ELF-1 (cell line): ENCODE data around the gene TBX20.
"Not testable (repeated sequence)": the region's sequence is repeated elsewhere in the genome, so short reads cannot be mapped to it uniquely, and the experiment has no call there.

ENCODE experiments used
- DNase-seq: peaks from one replicate; pipeline ENCODE4 v3.0.0-alpha.2; 2016; ENCODE audit warnings: low read depth, low spot score

The TBX20 gene

DNA sequence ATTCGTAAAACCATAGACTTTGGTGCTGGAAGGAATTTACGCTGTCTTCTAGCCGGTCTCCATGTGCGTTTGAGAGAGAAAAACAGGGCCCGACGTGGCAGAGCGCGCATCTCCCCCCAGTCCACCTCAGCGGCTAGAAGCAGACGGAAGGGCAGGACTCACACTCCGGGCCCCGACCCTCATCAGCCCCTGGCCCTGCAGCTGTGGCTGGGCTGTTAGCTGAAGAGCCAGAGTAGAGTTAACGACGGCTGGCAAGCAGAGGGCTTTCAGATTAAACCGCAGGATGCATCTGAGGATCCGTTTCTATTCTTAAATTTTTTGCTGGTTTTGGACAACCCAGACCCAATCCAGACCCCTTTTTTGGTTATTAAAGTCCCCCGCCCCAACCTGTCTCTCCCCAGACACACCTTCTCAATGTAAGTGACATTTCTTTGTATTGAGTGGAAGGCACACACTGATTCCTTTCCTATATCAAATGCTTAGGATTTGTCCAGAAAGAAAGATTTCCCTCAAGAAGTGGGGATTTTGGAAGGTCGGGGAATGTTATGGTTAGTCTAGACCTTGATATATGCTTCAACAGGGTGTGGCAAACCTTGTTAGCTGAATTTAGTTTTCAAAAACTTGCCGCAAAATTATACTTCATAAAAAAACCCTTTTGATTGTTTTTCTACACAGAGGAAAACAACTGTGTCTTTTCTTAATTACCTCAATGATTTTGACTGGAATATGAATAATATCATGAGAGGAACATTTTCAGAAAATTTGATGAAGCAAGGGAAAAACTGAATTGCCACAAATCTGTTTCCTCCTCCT, 1.7 kb upstream of the TBX20 start:
- DNase-seq = peak; percentile 56

DNA sequence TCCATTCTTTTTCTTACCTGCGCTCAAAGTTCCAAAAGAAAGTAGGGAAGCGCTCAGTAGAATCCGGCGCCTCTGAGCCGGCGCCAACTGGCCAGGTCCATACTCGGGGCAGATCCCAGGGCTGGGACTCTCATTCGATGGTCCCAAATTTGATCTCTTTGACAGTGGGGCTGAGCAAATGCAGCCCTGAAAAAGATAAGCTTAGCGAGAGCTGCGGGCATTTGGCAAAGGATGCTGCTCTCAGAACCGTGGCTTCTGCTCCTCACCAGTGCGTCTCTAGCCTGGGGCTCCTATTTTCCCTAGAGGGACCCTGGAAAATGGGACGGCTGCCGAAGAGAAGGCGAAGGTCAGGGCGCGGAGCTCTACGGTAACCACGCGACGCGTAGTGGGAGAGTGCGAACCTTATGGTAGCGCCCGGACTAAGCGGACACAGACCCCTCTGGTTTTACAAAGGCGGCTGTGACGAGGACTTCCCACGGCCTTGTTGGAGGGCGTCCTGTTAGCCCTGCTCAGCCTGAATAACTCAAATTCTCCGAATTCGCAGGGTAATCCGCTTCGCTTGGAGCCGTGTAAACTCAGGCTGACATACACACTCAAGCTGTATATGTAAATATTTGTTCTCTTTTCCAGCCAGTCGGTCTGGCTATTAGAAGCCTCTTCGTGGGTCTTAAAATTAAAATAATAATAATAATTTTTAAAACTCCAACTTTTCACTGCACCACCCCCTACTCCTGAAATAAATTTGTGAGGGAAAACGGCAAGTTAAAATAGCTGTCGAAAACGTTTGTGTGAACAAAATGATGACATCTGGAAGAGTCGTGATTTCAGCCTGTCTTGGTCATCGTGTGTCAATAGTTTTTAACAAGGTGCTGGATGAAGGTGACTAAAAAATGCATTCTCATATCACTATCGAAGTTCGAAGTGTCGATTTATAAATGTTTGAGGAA, 869 bp upstream of the TBX20 start:
- DNase-seq = peak; percentile 73

DNA sequence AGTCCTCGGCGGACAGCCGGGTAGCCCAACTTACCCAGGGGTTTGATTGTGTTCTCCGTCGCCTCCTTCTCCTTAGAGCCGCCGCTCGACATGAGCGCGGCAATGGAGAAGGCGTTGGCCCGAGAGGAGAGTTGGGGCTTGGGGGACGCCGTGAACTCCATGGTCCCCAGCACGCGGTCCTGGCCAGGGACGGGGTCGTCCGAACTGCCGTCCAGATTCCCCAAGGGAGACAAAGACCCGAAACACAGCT, 515 bp downstream of the TBX20 start:
- peak; percentile 56 for DNase-seq

DNA sequence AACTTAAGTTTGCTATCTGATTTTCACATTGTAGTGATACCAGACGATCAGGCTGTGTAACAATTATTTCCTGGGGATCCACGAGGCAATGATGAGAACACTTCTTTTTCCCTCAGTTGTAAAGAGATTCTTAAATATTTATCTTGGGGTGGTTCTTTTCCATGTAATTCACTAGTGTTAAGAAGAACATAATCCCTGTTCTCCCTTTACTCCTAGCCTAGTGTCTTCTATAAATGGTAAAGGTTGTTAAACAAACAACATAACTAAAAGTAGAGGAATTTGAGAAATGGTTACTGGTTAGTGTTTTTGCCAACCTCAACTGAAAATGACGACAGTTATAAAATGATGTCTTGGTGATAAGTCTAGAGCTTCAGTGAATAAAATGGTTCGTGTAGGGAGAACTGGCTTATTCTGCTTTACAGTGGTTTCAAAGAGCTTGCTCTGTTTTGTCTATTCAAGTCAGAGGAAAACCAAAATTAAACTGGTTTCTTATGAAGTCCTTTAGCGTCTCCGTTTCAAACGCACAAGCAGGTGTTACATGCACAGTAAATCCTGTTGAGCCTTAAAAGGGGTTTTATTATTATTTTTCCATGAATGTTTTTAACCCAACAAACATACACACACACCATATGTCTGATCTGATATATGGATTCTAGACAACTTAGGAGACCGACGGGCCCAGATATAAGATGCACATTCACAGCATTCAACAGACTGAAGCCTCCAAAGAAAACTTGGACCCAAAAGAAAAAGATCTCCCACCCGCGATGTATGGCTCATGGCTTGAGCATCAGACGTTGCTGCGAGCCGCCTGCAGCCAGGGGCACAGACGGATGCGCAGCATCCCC, 1.1 kb downstream of the TBX20 start:
- no peak for DNase-seq

DNA sequence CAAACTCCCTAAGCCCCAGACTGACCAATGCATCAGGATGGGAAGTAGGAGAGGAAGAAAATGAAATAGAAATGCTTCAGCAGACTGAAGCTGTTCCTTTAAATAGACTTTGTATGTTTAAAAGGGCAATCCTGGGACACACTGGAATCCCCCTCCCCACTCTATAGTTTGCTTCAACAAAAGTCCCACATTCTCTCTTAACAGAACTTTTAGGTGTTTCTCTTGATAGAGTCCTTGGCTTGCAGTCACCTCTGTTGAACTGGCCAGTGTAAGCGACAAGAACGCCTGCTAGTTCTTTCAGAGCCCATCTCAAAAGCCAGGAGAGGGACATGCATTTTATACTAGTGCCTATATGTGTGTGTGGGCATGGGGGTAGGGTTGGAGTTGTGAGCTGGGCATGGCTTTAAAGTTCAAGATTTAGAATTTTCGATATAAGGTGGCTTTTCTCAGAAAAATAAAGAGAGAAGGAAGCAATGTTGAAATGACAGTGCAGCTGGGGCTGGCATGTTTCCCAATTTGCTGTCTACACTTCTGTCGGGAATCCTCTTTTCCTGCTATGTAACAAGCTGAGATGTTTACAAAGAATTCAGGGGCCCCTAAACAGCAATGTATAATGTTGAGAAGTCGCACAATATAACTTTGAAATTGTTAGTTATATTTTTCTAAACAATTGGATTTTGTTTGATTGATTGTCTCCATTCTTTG, 2.1 kb downstream of the TBX20 start:
- DNase-seq = no peak

DNA sequence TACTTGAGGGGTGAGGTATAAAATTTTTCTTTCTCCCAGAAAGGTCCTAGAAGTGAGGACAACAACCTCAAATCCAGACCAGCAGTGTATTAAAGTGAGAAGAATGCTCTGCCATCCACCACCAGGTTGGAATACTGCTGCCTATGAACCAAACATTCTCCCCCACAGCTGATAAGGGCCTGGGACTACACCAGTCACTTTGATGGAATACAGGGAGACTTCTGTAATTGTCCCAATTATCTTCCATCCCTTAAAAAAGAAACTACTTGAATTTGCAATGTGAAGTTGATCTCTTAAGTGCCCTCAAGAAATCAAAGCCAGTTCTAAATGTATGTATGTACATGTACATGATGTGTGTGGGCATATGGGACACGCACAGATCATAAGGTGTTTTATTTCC, 3.0 kb downstream of the TBX20 start:
- no peak for DNase-seq

DNA sequence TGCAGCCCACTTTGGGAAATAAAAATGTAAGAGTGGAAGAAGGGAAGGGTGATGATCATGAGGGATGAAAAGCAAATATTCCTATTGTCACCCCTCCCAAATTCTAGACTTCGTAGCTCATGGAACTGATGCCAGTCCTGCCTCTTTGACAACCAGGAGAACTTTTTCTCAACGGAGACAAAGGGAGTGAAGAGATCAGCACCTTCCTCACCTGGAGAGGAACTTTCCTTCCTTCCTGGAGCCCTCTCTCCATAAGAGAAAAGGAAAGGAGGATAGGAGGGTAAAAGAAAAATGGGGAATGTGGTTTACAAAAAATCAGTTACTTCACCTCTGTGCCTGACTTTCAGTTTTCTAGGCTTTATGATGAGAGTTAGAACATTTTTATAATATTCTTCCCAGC, 3.4 kb downstream of the TBX20 start:
- no peak for DNase-seq

DNA sequence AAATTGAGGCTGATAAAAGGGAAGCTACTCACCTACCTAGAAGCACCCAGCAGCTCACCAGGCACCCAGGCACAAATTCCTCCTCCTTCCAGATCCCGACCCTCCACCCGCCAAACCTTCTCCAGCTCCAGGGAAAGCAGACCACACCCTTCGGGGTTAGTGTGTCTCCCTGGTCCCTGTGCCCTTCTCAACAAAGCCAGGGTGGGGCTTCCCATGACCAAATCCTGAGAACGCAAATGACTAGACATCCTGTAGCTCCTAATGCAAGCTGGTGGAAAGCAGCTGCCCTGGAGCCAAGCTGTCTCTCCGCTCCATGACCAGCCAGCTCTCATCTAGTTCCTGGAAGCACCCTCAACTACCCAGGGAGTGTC, 4.4 kb downstream of the TBX20 start:
- peak; percentile 54 for DNase-seq

DNA sequence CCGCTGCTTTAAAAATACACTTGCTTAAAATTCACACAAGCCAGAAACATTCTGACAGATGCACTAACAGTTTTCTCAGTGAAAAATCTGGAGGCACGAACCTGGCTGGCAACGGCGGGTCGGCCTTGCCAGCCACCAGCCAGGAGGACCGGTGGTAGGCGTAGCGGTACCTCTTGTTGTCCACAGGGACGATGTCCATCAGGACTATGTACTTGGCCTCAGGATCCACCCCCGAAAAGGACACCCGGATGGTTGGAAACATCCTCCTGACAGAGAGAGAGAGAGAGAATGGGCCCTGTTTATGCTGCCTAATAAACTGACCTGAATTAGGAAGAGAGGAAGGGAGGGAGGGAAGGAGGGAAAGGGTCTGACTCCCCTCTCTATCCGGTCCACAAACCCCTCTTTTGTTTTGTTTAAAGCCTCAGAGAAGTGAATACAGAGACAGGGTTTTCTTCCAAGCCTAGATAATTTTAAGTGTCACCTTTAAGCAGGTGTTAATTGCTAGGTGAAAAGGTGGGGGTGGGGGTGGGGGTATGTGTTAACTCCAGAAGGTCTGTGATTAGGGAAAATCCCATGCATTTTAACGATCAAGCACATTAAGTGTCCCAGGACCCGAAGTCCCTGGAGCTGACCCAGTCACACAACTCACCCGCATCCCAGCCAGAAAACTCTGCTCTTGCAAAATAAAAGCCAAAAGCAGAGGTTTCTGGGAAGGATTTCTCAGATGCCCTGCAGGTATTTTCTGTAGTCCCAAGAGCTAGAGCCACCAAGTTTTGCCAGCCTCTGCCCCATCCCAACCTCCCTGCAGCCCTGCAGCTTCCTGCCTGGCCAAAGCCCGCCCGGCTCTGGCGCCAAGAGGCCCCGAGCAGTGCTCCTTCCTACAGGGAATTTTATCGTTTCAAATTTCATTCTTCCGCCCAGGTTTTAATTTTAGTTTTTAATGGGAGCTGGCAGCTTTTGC, 5.0 kb downstream of the TBX20 start:
- peak; percentile 57 for DNase-seq

DNA sequence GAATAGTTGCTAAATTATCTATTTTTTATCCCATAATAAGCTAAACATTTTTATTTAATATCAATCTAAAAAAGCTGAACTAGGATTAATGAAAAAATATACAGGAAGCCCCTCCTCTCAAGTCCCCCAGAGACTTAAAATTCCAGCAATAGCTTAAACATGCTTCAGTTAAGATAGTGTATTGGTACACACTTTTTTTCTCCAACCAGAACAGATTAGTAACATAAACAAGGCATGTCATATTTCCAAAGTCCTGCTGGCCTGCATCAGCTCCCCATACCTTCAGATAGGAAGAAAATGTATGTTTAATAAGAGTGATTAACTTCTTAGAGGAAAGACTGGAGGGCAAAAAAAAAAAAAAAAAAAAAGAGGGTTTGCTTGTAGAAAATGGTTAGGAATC, 7.1 kb downstream of the TBX20 start:
- DNase-seq = no peak

DNA sequence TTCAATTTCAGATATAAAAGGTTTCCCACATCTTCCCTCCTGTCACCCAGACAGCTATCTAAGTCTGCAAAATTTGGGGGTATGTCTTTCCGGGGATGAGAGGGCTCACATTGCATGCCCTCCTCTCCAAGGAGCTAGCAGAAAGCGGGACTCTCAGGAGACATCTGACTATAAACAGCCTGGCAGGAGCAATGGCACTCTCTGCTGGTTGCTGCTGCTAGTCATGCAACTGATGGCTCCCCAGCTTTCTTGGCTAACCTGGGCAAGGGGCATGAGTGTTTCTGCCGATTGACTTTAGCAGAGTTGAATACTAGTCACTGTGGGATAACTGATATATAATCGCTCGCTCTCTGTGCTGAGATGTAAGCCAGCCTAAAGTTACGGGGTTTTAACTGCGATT, 12.0 kb downstream of the TBX20 start:
- DNase-seq = no peak

DNA sequence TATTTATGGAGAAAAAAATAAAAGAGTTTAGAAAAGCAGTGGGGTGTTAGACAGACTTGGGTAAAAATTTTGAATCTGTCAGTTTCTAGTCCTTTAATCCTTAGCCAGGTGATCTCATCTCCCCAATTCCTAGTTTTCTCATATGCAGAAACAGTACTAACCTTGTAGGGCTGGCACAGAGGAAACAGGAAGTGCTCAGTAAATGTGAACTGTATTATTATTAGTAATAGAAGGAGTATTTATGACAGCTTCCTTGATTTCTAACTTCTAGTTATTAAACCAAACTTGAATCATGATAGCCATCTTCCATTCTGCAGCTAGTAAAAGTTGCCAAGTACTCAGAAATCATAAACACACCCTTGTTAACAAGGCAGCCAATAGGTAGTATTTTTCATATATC, 12.5 kb downstream of the TBX20 start:
- no peak for DNase-seq

DNA sequence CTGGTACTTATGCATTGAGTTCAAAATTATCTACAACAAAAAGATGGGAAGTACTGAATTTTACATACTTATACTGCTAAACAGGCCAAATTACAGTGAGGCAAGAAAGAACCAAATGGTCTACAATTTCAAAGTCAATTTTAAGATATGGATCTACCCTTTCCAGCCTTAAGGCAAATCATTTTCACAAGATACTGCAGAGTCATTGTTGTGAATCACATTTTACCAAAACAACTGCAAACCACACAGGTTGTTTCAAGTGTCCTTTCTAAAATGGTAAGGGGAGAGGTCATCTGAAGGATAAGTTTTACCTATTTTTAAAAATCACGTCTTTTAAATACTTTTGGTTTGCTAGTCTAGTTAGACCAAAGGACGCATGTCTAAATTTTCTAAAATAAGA, 12.9 kb downstream of the TBX20 start:
- DNase-seq = not testable (repeated sequence)

DNA sequence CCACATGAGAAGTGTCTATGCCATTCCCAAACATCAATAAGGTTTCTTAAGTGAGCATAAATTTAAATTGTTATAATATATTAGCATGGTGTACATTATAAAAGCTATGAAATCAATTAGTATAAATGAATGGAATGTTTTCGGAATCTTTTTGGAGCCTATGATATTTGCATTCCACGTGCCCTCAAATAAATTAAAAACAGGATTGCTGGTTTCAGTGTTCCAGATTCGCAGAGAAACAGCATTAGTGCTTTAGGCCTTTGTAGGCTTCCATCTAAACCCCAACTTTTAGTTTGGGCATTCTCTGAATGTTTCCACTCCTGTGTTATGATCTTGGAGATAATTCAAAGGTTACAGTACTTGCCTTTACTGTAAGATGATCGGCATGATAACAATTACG, 15.4 kb downstream of the TBX20 start:
- not testable (repeated sequence) for DNase-seq

DNA sequence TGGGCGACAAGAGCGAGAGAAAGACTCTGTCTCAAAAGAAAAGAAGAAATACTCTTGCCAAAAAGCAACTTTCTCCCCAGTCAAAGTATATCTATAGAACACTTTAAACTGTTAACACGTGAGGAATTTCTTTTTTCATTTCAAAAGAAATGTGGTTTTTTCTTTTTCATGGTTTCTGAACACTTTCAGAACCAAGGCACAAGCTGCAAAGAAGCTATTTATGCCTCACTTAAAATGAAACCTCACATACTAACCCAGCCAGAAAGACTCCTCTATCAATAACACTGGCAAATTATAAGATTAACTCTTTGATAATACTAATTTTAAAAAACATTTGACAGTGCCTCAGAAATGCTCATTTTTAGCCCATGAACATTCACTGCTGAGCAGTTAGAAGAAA, 20.9 kb downstream of the TBX20 start:
- no peak for DNase-seq

DNA sequence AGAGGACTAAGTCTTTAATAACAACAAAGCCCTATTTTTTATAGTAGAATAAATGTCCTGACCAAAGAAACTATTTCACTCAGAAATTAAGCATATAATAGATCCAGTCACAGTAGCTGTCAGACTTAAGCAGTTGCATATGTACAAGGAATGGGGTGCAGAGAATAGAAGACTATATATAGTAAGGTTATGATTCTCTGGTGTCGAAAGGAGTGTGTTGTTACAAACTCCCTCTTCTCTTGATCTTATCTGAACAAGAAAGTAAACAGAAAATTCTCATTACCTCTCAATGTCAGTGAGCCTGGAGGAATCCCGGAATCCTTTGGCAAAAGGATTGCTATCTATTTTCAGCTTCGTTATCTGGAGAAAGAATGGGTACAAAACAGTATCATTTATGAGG, 22.7 kb downstream of the TBX20 start:
- DNase-seq = not testable (repeated sequence)

DNA sequence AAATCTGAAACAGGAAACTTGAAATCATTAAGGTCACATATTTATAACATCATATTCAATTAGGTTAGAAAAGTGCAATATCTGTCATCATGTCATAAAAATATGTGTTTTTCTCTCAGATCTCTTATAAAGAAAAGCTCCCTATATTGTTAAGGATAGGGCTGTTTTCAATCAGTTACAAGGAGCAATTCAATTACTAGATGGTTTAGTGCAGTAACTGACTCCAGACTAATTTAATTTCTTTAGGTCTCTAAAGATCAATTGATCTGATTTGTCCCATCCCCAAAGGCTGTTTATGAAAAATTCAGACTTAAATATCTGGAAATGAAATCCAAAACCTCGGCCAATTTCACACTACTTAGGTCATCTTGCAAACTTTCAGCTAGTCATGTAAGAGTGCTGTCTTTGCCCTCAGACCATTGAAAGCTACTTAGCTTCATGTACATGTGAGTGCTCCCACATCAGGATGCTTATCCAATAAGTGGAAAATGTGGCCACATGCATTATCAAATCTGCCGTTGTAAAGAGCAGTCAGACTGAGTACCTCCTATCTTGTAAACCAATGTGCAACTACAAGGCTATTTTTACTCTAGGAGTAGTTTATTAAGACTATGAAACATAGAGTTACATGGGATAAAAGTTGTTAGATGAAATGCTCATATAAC, 24.7 kb downstream of the TBX20 start:
- DNase-seq = not testable (repeated sequence)

DNA sequence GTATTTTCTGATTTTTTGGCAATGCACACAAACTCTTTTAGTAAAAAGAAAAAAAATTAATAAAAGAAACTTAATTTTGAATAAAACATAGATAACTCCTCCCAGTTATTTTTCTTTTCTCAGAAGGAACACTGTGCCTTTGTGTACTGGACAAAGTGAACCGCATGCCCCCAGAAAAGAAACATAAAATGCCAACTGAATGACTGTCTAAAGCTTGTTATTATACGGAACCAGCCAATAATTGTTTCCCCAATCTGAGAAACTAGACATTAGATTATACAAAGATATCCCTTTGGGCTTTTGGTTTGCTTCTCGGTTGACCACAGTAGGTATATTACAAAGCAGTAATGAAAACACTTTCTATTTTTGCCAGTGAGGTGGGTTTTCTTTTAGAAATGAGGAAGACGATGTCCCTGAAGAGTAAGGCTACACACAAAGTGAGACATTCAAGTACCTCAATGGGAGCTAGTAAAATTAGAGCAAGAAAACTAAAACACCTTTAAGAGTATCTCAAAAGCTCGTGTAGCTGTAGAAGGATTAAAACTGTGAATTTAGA, 25.3 kb downstream of the TBX20 start:
- DNase-seq = not testable (repeated sequence)

DNA sequence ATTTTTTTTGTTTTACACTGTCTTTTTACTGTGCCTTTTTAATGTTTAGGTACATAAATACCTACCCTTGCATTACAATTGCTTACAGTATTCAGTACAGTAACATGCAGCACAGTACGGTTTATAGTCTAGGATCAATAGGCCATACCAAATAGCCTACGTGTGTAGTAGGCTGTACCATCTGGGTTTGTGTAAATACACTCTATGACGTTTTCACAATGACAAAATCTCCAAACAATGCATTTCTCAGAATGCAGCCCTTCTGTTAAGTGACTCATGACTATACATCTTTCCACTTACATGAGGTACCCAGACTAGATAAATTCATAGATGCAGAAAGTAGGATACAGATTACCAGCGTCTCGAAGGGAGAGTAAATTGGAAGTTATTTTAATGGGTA, 26.5 kb downstream of the TBX20 start:
- DNase-seq = not testable (repeated sequence)
